HEK293T (cell line): ENCODE measurements around the gene NEK10.

Experiments
- BHLHE40 ChIP-seq: fragments of 450-650 bp; IDR thresholded peaks from 2 replicates; pipeline ENCODE4 v1.6.1; 2016; ENCODE audit warnings: mild to moderate bottlenecking, moderate library complexity, borderline replicate concordance
- CTBP1 ChIP-seq: fragments of 450-650 bp; IDR thresholded peaks from 2 replicates; pipeline ENCODE4 v1.6.1; 2016; ENCODE audit warnings: borderline replicate concordance
- ELF4 ChIP-seq: fragments of 450-650 bp; IDR thresholded peaks from 2 replicates; pipeline ENCODE4 v1.6.1; 2017; ENCODE audit warnings: antibody characterized with exemption

GRCh38 chr3:27253831-27254230 is 115.4 kb downstream of the NEK10 start:
- TF ChIP-seq CTBP1 (no peak), BHLHE40 (no peak), ELF4 (no peak)
